Astrocyte (in vitro differentiated cells and primary cell): Measurements from ENCODE around the gene PCNX1. TPM values are rescaled to one million over a fixed set of nuclear protein-coding genes. Genes with fewer than 3 reads are reported as not detected.

Experiments
- DNase-seq: peaks from one replicate; pipeline ENCODE4 v3.0.0-alpha.2; 2010; ENCODE audit warnings: low read depth
- FAIRE-seq: peaks from 2 replicates; lab custom pipeline; 2011; peaks lifted over from hg19 to GRCh38; lab: Jason Lieb, UNC
- H2AFZ ChIP-seq: 2 replicates; pipeline ENCODE4 v1.6.0; 2012; ENCODE audit warnings: low read depth, low read length, inconsistent platforms
- H3K27ac ChIP-seq: 2 replicates; pipeline ENCODE4 v1.5.1; 2011; ENCODE audit warnings: low read depth, low read length, inconsistent platforms
- H3K27me3 ChIP-seq: 2 replicates; pipeline ENCODE4 v1.6.0; 2011; ENCODE audit warnings: low read length, inconsistent platforms; ENCODE audit not compliant: insufficient read depth
- H3K36me3 ChIP-seq: 2 replicates; pipeline ENCODE4 v1.5.1; 2011; ENCODE audit warnings: low read length, inconsistent platforms; ENCODE audit not compliant: insufficient read depth
- H3K4me1 ChIP-seq: 2 replicates; pipeline ENCODE4 v1.5.1; 2011; ENCODE audit warnings: low read length, inconsistent platforms; ENCODE audit not compliant: insufficient read depth
- H3K4me2 ChIP-seq: 2 replicates; pipeline ENCODE4 v1.6.0; 2012; ENCODE audit warnings: low read length, inconsistent platforms
- H3K4me3 ChIP-seq: 2 replicates; pipeline ENCODE4 v1.5.1; 2011; ENCODE audit warnings: low read depth, mild to moderate bottlenecking, low read length, inconsistent platforms; ENCODE audit not compliant: insufficient read depth
- H3K79me2 ChIP-seq: 2 replicates; pipeline ENCODE4 v1.6.0; 2012; ENCODE audit warnings: mild to moderate bottlenecking, low read length, inconsistent platforms; ENCODE audit not compliant: insufficient read depth
- H3K9ac ChIP-seq: 2 replicates; pipeline ENCODE4 v1.6.0; 2012; ENCODE audit warnings: mild to moderate bottlenecking, low read length, inconsistent platforms
- H3K9me3 ChIP-seq: 2 replicates; pipeline ENCODE4 v1.5.1; 2012; ENCODE audit warnings: low read depth, mild to moderate bottlenecking, low read length, inconsistent platforms; ENCODE audit not compliant: insufficient read depth
- H4K20me1 ChIP-seq: 2 replicates; pipeline ENCODE4 v1.6.0; 2012; ENCODE audit warnings: low read length, inconsistent platforms; ENCODE audit not compliant: insufficient read depth
- H3K27ac Mint-ChIP-seq: one replicate; pipeline ENCODE4 v1.8.0; 2021; ENCODE audit warnings: mild to moderate bottlenecking, mixed read lengths; ENCODE audit not compliant: unreplicated experiment
- H3K27me3 Mint-ChIP-seq: one replicate; pipeline ENCODE4 v1.8.0; 2021; ENCODE audit warnings: low read depth, mixed read lengths; ENCODE audit not compliant: unreplicated experiment
- H3K36me3 Mint-ChIP-seq: one replicate; pipeline ENCODE4 v1.8.0; 2021; ENCODE audit warnings: low read depth, mixed read lengths; ENCODE audit not compliant: unreplicated experiment
- H3K4me1 Mint-ChIP-seq: one replicate; pipeline ENCODE4 v1.8.0; 2021; ENCODE audit warnings: low read depth, mixed read lengths; ENCODE audit not compliant: unreplicated experiment
- H3K4me3 Mint-ChIP-seq: one replicate; pipeline ENCODE4 v1.8.0; 2021; ENCODE audit warnings: mild to moderate bottlenecking, moderate library complexity, mixed read lengths; ENCODE audit not compliant: unreplicated experiment
- H3K9me3 Mint-ChIP-seq: one replicate; pipeline ENCODE4 v1.8.0; 2021; ENCODE audit warnings: mild to moderate bottlenecking, mixed read lengths; ENCODE audit not compliant: unreplicated experiment
- EZH2 ChIP-seq: IDR thresholded peaks from 2 replicates; pipeline ENCODE4 v1.6.1; 2012; ENCODE audit warnings: mild to moderate bottlenecking, low read length, inconsistent platforms; ENCODE audit not compliant: insufficient read depth
- total RNA-seq: library from RNA; stranded (reverse); gene quantifications from 2 replicates; pipeline ENCODE4 v1.2.1, GENCODE V29; 2021
- TF ChIP-seq, protein P1 (sequence below): IDR thresholded peaks from 2 replicates; pipeline ENCODE4 v1.5.1; 2011; ENCODE audit warnings: low read depth, mild to moderate bottlenecking, inconsistent platforms, low read length, moderate library complexity; ENCODE audit not compliant: insufficient read depth

The PCNX1 gene
- total RNA-seq, 1 donor from 2014 or later = 91.3 TPM

DNA sequence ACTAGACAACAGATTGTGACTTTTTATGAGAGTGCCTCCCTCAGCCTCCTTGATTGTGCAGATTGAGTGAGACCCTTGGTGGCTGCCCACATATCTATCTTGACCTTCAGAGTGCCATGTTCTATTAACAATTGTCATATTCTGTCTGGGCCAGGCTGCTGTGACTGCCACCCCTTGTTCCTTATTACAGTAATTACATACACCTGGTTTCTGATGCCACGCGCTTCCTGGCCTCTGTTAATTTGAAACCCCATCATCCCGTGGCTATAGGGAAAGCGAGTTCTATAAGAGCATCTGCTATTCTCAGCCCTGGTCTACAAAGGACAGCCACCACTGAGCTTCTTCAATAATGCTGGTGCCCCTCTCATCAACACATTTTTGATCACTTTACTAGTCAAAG is 228.7 kb downstream of the PCNX1 start:
- no peak for TF ChIP-seq EZH2
- TF ChIP-seq, protein P1, sequence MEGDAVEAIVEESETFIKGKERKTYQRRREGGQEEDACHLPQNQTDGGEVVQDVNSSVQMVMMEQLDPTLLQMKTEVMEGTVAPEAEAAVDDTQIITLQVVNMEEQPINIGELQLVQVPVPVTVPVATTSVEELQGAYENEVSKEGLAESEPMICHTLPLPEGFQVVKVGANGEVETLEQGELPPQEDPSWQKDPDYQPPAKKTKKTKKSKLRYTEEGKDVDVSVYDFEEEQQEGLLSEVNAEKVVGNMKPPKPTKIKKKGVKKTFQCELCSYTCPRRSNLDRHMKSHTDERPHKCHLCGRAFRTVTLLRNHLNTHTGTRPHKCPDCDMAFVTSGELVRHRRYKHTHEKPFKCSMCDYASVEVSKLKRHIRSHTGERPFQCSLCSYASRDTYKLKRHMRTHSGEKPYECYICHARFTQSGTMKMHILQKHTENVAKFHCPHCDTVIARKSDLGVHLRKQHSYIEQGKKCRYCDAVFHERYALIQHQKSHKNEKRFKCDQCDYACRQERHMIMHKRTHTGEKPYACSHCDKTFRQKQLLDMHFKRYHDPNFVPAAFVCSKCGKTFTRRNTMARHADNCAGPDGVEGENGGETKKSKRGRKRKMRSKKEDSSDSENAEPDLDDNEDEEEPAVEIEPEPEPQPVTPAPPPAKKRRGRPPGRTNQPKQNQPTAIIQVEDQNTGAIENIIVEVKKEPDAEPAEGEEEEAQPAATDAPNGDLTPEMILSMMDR = no peak
- no peak for FAIRE-seq

DNA sequence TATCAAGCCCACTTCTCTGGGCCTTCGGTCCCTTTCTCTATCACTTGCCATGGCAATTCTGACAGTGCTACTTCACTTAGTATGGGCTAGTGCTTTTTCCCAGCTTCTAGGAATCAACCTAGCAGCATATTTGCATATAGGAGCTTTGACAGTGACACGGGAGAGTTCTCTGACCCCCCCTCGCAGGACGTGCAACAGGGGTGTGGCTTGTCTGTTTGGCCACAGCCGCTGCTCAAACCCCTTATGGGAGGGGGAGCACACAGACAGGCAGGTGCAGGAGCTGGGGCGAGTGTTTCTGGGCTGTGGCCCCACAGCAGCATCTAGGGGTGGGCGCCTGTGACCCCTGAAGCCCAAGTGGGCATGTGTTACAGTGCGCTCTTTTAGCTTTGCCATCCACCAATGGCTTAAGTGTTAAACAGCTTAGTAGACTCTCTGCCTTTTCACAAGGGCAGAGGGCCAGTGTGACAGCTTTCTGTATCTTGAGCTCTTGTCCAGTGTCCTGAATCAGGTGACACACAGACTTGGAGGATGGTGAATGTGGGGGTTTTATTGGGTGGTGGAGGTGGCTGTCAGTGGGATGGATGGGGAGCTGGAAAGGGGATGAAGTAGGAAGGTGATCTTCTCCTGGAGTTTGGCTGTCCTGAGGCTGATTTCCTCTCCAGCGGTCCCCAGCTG is 229.3 kb downstream of the PCNX1 start:
- H3K27me3 ChIP-seq = no peaks in the 10 kb centered on the region
- no peaks in the 10 kb centered on the region for H3K9me3 ChIP-seq
- H3K36me3 Mint-ChIP-seq = no peaks in the 10 kb centered on the region
- H3K9ac ChIP-seq = no peak overlapping the region
- H2AFZ ChIP-seq = no peak overlapping the region
- TF ChIP-seq, protein P1 = no peak
- no peak for TF ChIP-seq EZH2
- H3K4me3 ChIP-seq = no peak overlapping the region
- H3K27ac ChIP-seq = no peak overlapping the region
- DNase-seq (no peak), FAIRE-seq (no peak)
- peak overlapping the region; percentile 13 for H3K27ac Mint-ChIP-seq
- no peak overlapping the region for H3K4me2 ChIP-seq
- H4K20me1 ChIP-seq = no peaks in the 10 kb centered on the region
- H3K9me3 Mint-ChIP-seq = peaks cover 6% of the 10 kb centered on the region
- no peaks in the 10 kb centered on the region for H3K79me2 ChIP-seq
- H3K36me3 ChIP-seq = no peaks in the 10 kb centered on the region
- H3K27me3 Mint-ChIP-seq = peaks cover 4% of the 10 kb centered on the region
- peaks cover under 1% of the 10 kb centered on the region for H3K4me1 Mint-ChIP-seq
- H3K4me3 Mint-ChIP-seq = no peak overlapping the region
- H3K4me1 ChIP-seq = peaks cover 9% of the 10 kb centered on the region

More for the DNA sequence above, 228.7 kb downstream of the PCNX1 start:
- peaks cover 6% of the 10 kb centered on the region for H3K9me3 Mint-ChIP-seq
- H4K20me1 ChIP-seq = no peaks in the 10 kb centered on the region
- no peak overlapping the region for H3K27ac ChIP-seq
- no peaks in the 10 kb centered on the region for H3K9me3 ChIP-seq
- H3K4me1 Mint-ChIP-seq = no peaks in the 10 kb centered on the region
- peaks cover 13% of the 10 kb centered on the region for H3K4me1 ChIP-seq
- H3K4me3 ChIP-seq = no peak overlapping the region
- no peak overlapping the region for H3K9ac ChIP-seq
- no peaks in the 10 kb centered on the region for H3K36me3 Mint-ChIP-seq
- no peaks in the 10 kb centered on the region for H3K36me3 ChIP-seq
- H3K27me3 ChIP-seq = no peaks in the 10 kb centered on the region
- no peak overlapping the region for H3K27ac Mint-ChIP-seq
- H3K4me2 ChIP-seq = no peak overlapping the region
- no peak overlapping the region for H2AFZ ChIP-seq
- no peaks in the 10 kb centered on the region for H3K79me2 ChIP-seq
- no peak overlapping the region for H3K4me3 Mint-ChIP-seq
- no peak for DNase-seq
- H3K27me3 Mint-ChIP-seq = peaks cover 4% of the 10 kb centered on the region
